Hematopoietic multipotent progenitor cell treated with erythropoietin and hydrocortisone succinate and interleukin-3 and kit ligand, for 17 days (in vitro differentiated cells): ENCODE results near the gene GALNT2.

Experiments
- DNase-seq: peaks from one replicate; pipeline ENCODE4 v3.0.0-alpha.2; 2015; ENCODE audit warnings: low spot score

GALNT2 gene

GRCh38 chr1:230210981-230211336, 143.9 kb downstream of the GALNT2 start:
- DNase-seq = no peak

- no peak for DNase-seq
Observed at GRCh38 chr1:230211436-230212145, 144.6 kb downstream of the GALNT2 start.

GRCh38 chr1:230212405-230212936, 145.4 kb downstream of the GALNT2 start:
- DNase-seq = no peak

- DNase-seq = no peak
Observed at GRCh38 chr1:230215031-230215430, 148.0 kb downstream of the GALNT2 start.

- no peak for DNase-seq
Observed at GRCh38 chr1:230215529-230215928, 148.5 kb downstream of the GALNT2 start.

GRCh38 chr1:230216896-230217295, 149.9 kb downstream of the GALNT2 start:
- DNase-seq = no peak

GRCh38 chr1:230218667-230219066, 151.6 kb downstream of the GALNT2 start:
- no peak for DNase-seq

- DNase-seq = no peak
Observed at GRCh38 chr1:230219174-230220067, 152.4 kb downstream of the GALNT2 start.

- no peak for DNase-seq
Observed at GRCh38 chr1:230220478-230220877, 153.4 kb downstream of the GALNT2 start.

- DNase-seq = no peak
Observed at GRCh38 chr1:230220907-230221306, 153.9 kb downstream of the GALNT2 start.

GRCh38 chr1:230222678-230223077, 155.6 kb downstream of the GALNT2 start:
- DNase-seq = no peak

GRCh38 chr1:230224101-230224960, 157.3 kb downstream of the GALNT2 start:
- DNase-seq = no peak

GRCh38 chr1:230226007-230226800, 159.2 kb downstream of the GALNT2 start:
- no peak for DNase-seq

- no peak for DNase-seq
Observed at GRCh38 chr1:230226814-230227213, 159.8 kb downstream of the GALNT2 start.

- DNase-seq = no peak
Observed at GRCh38 chr1:230228236-230228897, 161.3 kb downstream of the GALNT2 start.

GRCh38 chr1:230230273-230230672, 163.2 kb downstream of the GALNT2 start:
- no peak for DNase-seq

- DNase-seq = no peak
Observed at GRCh38 chr1:230230948-230231773, 164.1 kb downstream of the GALNT2 start.

- DNase-seq = no peak
Observed at GRCh38 chr1:230231774-230232145, 164.7 kb downstream of the GALNT2 start.

GRCh38 chr1:230232371-230232771, 165.3 kb downstream of the GALNT2 start:
- DNase-seq = no peak

GRCh38 chr1:230233786-230234185, 166.7 kb downstream of the GALNT2 start:
- no peak for DNase-seq
